Skeletal muscle tissue (tissue), 1 donor: ENCODE data around the gene TOMM40L. TPM values are rescaled to one million over a fixed set of nuclear protein-coding genes. Genes with fewer than 3 reads are reported as not detected.

Source experiments
- total RNA-seq: library from RNA; depleted of rRNA; stranded (reverse); fragments of >200 nt; gene quantifications from one replicate; pipeline ENCODE4 v1.2.3, GENCODE V29; 2014

The TOMM40L gene
- total RNA-seq, 1 donor from 2014 or later: 10.4 TPM

Other genes starting within 250 kb of the TOMM40L start
- 10.4 TPM for gene F11R, start 204.9 kb upstream of the TOMM40L start, total RNA-seq
- gene TSTD1, start 187.1 kb upstream of the TOMM40L start, total RNA-seq: 27.7 TPM
- gene USF1, start 180.1 kb upstream of the TOMM40L start, total RNA-seq: 66.3 TPM
- 4.2 TPM for gene ARHGAP30, start 156.2 kb upstream of the TOMM40L start, total RNA-seq
- gene NECTIN4, start 136.5 kb upstream of the TOMM40L start, total RNA-seq: not detected
- not detected for gene KLHDC9, start 127.7 kb upstream of the TOMM40L start, total RNA-seq
- 36.5 TPM for gene PFDN2, start 108.0 kb upstream of the TOMM40L start, total RNA-seq
- gene NIT1, start 108.0 kb upstream of the TOMM40L start, total RNA-seq: 16.2 TPM
- 19.8 TPM for gene DEDD, start 93.4 kb upstream of the TOMM40L start, total RNA-seq
- gene UFC1, start 72.1 kb upstream of the TOMM40L start, total RNA-seq: 133 TPM
- 6.8 TPM for gene USP21, start 66.6 kb upstream of the TOMM40L start, total RNA-seq
- 13.6 TPM for gene PPOX, start 59.6 kb upstream of the TOMM40L start, total RNA-seq
- gene B4GALT3, start 48.6 kb upstream of the TOMM40L start, total RNA-seq: 11.0 TPM
- gene ADAMTS4, start 27.0 kb upstream of the TOMM40L start, total RNA-seq: 4.7 TPM
- 147 TPM for gene NDUFS2, start 23.7 kb upstream of the TOMM40L start, total RNA-seq
- gene FCER1G, start 10.8 kb upstream of the TOMM40L start, total RNA-seq: 16.2 TPM
- gene APOA2, start 2.4 kb upstream of the TOMM40L start, total RNA-seq: 6.8 TPM
- not detected for gene NR1I3, start 12.1 kb downstream of the TOMM40L start, total RNA-seq
- gene PCP4L1, start 32.7 kb downstream of the TOMM40L start, total RNA-seq: 0.52 TPM
- 63.7 TPM for gene MPZ, start 83.9 kb downstream of the TOMM40L start, total RNA-seq
- gene SDHC, start 88.3 kb downstream of the TOMM40L start, total RNA-seq: 18.3 TPM
- gene CFAP126, start 141.8 kb downstream of the TOMM40L start, total RNA-seq: not detected